Measurements from ENCODE around the gene USP16.
"Not testable (repeated sequence)": the region's sequence is repeated elsewhere in the genome, so short reads cannot be mapped to it uniquely, and the experiment has no call there.

USP16 gene

GRCh38 chr21:29024474-29025327, at the start of gene USP16:
TSS of gene USP16 (plus strand) at chr21:29024668. CDS start at chr21:29027914, 3,246 bp downstream.
- peak; percentile 44 to 80 for DNase-seq

- no peak for DNase-seq
Observed at GRCh38 chr21:28975397-28975796, 49.1 kb upstream of the USP16 start.

- DNase-seq, result no peak
Observed at GRCh38 chr21:28979092-28979491, 45.4 kb upstream of the USP16 start.

- DNase-seq, result no peak
Observed at GRCh38 chr21:28982637-28983036, 41.8 kb upstream of the USP16 start.

- no peak for DNase-seq
Observed at GRCh38 chr21:28986677-28987076, 37.8 kb upstream of the USP16 start.

- DNase-seq, result not testable (repeated sequence)
Observed at GRCh38 chr21:28988146-28988545, 36.3 kb upstream of the USP16 start.

GRCh38 chr21:28991861-28992525, 32.5 kb upstream of the USP16 start:
- DNase-seq, result no peak

GRCh38 chr21:28992526-28993292, 31.8 kb upstream of the USP16 start, which contains the start of gene LTN1:
TSS of gene LTN1 (minus strand) at chr21:28992877. CDS start at chr21:28992805, 72 bp downstream.
- peak; percentile 96 to 98 for DNase-seq

GRCh38 chr21:28993293-28993629, 31.2 kb upstream of the USP16 start:
- DNase-seq, result no peak

- peak; percentile 18 to 75 for DNase-seq
Observed at GRCh38 chr21:29002442-29003144, 21.9 kb upstream of the USP16 start.

GRCh38 chr21:29005696-29006095, 18.8 kb upstream of the USP16 start:
- DNase-seq, result no peak

GRCh38 chr21:29007135-29007534, 17.3 kb upstream of the USP16 start:
- DNase-seq, result no peak

- no peak for DNase-seq
Observed at GRCh38 chr21:29007810-29008209, 16.7 kb upstream of the USP16 start.

GRCh38 chr21:29008367-29008766, 16.1 kb upstream of the USP16 start:
- DNase-seq, result no peak

- DNase-seq, result not testable (repeated sequence)
Observed at GRCh38 chr21:29011236-29011635, 13.2 kb upstream of the USP16 start.

GRCh38 chr21:29017639-29018237, 6.7 kb upstream of the USP16 start:
- no peak for DNase-seq

- no peak for DNase-seq
Observed at GRCh38 chr21:29018540-29018939, 5.9 kb upstream of the USP16 start.

GRCh38 chr21:29022166-29022565, 2.3 kb upstream of the USP16 start:
- DNase-seq, result no peak

- DNase-seq, result no peak
Observed at GRCh38 chr21:29025328-29025713, 853 bp downstream of the USP16 start.

GRCh38 chr21:29029524-29029923, 5.1 kb downstream of the USP16 start:
- no peak for DNase-seq

- no peak for DNase-seq
Observed at GRCh38 chr21:29030909-29031308, 6.4 kb downstream of the USP16 start.

GRCh38 chr21:29033301-29033700, 8.8 kb downstream of the USP16 start:
- no peak for DNase-seq
